IPS-15b (cell line): ENCODE measurements around the gene CHST15.

ENCODE experiments used
- H3K27me3 ChIP-seq: one replicate; pipeline ENCODE4 v1.6.1; 2013; ENCODE audit warnings: low read length; ENCODE audit not compliant: control insufficient read depth, insufficient read depth
- H3K36me3 ChIP-seq: one replicate; pipeline ENCODE4 v1.6.1; 2013; ENCODE audit warnings: low read length; ENCODE audit not compliant: control insufficient read depth, insufficient read depth
- H3K4me1 ChIP-seq: one replicate; pipeline ENCODE4 v1.6.1; 2013; ENCODE audit warnings: mild to moderate bottlenecking, low read length; ENCODE audit not compliant: control insufficient read depth, insufficient read depth
- H3K4me3 ChIP-seq: one replicate; pipeline ENCODE4 v1.5.1; 2013; ENCODE audit warnings: low read depth, low read length
- H3K9ac ChIP-seq: one replicate; pipeline ENCODE4 v1.6.1; 2013; ENCODE audit warnings: low read depth, mild to moderate bottlenecking, low read length
- H3K9me3 ChIP-seq: one replicate; pipeline ENCODE4 v1.6.1; 2013; ENCODE audit warnings: mild to moderate bottlenecking, low read length; ENCODE audit not compliant: control insufficient read depth, insufficient read depth

The CHST15 gene, protein sequence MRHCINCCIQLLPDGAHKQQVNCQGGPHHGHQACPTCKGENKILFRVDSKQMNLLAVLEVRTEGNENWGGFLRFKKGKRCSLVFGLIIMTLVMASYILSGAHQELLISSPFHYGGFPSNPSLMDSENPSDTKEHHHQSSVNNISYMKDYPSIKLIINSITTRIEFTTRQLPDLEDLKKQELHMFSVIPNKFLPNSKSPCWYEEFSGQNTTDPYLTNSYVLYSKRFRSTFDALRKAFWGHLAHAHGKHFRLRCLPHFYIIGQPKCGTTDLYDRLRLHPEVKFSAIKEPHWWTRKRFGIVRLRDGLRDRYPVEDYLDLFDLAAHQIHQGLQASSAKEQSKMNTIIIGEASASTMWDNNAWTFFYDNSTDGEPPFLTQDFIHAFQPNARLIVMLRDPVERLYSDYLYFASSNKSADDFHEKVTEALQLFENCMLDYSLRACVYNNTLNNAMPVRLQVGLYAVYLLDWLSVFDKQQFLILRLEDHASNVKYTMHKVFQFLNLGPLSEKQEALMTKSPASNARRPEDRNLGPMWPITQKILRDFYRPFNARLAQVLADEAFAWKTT

DNA sequence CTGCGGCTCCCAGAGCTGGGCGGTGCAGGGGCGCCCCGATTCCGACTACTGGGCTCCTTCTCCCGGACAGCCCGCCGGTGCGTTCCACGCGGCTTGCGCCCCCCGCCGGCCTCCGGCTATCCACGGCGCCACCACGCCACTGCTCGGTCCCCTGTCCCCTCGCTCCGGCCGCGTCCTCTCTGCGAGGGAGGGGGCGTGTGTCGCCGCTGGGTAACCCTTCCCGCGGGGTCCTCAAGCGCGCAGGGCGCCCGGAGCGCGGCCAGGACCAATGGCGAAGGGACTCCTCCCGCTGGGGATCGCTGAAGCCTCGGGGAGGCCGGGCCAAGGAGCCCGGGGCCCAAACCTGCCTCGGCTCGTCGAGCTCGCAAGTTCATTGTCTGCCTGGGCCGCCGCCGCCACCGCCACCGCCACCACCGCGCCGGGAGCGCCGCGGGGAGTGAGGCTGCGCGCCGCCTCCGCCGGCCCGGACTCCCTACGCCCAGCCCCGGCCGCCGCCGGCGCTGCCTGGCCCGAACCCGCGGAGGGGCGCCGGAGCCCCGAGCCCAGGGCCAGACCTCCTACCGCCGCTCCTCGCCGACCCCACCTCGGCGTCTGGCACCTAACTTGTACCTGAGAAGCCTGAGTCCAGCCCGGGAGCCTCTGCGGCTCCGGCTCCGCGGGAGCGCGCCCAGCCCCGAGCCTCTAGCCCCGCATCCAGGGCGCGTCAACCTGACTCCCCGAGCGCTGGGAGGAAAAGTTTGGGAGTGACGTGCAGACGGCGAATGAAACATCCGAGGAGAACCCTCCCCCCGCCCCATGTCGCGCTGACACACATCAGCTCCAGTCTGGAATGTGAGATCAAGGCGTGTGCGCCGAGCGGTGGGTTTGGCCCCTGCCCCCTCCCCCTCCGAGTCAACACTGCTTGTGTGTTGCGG is at the start of gene CHST15:
Gene CHST15 (minus strand): TSS at position 739 of the 914 bp plus-strand sequence. CDS start 47,386 bp downstream, outside the sequence.
- H3K9ac ChIP-seq: peak within 1 kb of the TSS; percentile 37
- no peaks in the 10 kb centered on the region for H3K4me1 ChIP-seq
- H3K36me3 ChIP-seq: no peaks in the 10 kb centered on the region
- H3K4me3 ChIP-seq: peak within 1 kb of the TSS; percentile 59
- H3K9me3 ChIP-seq: no peaks in the 10 kb centered on the region
- H3K27me3 ChIP-seq: peaks cover 20% of the 10 kb centered on the region

DNA sequence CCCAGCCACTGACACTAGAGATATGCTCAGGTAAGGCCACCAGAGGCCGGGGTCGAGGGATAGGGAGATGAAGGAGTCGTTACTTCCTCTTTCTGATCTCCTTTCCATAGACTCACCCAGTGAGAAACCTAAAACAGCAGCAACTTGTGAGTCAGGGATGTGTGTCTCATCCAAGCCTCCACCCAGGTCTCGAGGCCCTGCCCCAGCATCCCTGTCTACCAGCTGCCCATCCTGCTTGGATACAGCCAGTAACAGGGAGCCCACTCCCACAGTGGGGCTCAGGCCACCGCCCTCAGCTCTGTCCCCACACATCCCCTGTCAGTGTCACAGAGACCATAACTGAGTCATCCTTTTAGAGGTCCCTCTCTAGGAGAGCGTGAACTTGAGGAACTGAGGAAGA is 49.6 kb upstream of the CHST15 start:
- H3K27me3 ChIP-seq: no peaks in the 10 kb centered on the region
- H3K9me3 ChIP-seq: no peaks in the 10 kb centered on the region
- H3K9ac ChIP-seq: no peak overlapping the region
- H3K4me1 ChIP-seq: no peaks in the 10 kb centered on the region
- H3K36me3 ChIP-seq: no peaks in the 10 kb centered on the region
- no peak overlapping the region for H3K4me3 ChIP-seq

DNA sequence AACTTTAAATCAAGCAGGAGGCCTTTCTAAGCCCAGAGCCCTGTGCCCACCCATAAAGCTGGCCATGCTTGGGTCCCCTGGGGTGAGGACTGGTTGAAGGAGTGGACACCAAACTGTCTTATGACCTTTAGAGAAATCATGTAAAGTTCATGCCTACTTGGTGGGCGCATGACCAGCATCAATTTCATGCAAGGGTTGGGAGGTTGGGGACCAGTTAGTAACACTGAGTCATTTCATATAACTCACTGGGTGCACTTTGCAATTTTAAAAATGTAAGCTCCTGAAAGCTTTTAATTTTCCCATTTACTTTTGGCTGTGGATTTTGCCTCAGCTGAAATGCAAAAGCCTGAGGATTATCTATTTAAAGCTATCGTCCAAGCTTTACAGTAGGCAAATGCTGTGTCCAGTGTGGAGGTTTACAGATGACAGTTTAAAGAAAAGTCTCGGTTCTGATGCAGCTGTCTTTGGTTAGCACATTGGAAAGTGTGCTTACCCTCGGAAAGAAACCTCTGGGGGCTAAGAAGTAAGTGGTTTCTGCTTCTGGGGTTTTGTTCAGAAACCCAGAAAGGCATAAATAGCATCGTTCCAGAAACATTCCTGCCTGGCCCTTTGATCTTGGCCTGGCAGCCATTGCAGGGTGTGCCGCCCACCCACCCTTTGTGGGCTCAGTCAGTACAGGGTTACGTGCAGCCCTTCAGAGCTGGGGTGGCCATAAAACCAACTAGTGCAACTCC is 48.8 kb upstream of the CHST15 start:
- H3K9ac ChIP-seq: no peak overlapping the region
- no peaks in the 10 kb centered on the region for H3K4me1 ChIP-seq
- H3K9me3 ChIP-seq: no peaks in the 10 kb centered on the region
- H3K27me3 ChIP-seq: no peaks in the 10 kb centered on the region
- H3K4me3 ChIP-seq: no peak overlapping the region
- H3K36me3 ChIP-seq: no peaks in the 10 kb centered on the region

DNA sequence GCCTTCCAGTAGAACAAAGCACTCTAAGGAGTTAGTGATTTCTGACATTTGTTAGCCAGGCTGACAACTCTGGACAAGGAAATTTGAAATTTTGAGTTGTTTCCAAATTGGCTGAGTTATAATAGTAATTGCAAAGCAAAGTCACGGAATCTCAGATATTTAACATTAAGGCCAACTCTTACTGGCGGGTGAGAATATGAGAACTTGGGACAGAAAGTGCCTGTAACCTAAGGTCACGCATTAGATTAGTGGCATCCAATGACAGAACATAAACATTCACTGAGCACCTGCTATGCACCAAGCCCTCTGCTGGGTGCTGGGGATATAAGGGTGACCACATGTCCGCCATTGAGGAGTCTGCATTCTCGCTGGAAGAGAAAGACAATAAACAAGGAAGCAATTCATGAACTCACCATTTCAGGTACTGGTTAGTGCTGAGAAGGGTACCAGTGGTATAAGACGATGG is 45.5 kb upstream of the CHST15 start:
- Histone ChIP-seq H3K9me3 (no peaks in the 10 kb centered on the region), H3K36me3 (no peaks in the 10 kb centered on the region), H3K4me1 (no peaks in the 10 kb centered on the region), H3K27me3 (peaks cover 1% of the 10 kb centered on the region), H3K9ac (no peak overlapping the region), H3K4me3 (no peak overlapping the region)

DNA sequence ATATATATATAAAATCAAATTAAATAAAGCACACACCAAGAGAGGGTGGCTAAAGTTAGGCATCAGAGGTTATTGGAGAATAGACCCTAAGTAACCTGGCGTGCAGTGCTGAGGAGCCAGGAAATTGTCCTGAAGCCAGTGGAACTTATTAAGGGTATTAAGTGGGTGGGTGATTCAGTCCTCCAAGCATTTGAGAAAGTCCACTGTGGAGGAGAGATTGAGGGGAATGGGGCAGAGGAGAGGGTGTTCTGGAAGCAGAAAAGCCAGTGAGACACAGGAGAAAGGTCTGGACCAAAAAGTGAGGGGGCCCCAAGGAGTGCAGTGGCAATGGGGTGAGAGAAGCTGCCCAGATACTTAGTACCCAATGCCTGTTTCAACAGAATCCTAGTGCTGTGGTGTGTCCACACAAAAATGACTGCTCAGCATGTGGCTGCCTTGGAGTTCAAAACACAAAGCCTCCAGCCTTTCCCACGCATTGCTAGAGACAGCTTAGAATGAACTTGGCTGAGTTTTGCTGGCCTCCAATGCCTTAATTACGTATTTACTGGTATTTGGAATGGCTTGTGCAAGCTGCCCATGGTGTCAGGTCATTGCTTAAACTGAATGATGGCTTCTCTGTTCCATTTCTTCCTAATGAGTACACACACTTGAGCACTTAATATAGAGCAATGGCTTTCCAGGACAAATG is 44.9 kb upstream of the CHST15 start:
- no peak overlapping the region for H3K4me3 ChIP-seq
- H3K9ac ChIP-seq: no peak overlapping the region
- peaks cover 2% of the 10 kb centered on the region for H3K27me3 ChIP-seq
- H3K4me1 ChIP-seq: no peaks in the 10 kb centered on the region
- H3K9me3 ChIP-seq: no peaks in the 10 kb centered on the region
- H3K36me3 ChIP-seq: no peaks in the 10 kb centered on the region

DNA sequence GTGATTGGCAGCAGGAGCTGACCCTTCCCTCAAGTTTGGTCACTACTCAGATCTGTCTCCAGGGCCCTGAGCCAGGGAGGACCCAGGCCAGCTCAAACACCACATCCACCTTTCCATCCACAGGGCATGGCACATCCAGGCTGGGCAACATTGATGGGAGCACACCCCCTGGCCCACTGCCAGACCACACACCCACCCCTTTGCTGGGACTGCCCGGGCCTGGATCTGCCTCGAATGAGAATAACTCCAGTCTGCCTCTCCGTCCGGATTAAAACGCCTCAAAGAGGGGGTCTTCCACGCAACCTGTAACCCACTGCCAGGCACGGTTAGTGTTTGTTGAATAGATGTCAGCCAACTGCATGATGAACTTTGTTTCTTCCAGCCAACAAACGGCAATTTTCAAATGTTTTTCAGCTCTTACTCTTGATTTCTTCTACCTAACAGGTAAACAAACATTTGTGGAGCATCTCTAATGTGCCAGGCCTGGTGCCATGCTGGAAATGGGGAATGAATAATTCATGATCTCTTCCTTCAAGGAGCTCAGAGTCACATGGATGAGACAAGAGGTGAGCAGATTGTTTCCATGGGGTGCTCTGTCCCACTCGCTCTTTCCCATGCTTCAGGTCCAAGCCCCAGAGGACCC is 41.0 kb upstream of the CHST15 start:
- Histone ChIP-seq H3K4me3 (no peak overlapping the region), H3K9me3 (no peaks in the 10 kb centered on the region)

DNA sequence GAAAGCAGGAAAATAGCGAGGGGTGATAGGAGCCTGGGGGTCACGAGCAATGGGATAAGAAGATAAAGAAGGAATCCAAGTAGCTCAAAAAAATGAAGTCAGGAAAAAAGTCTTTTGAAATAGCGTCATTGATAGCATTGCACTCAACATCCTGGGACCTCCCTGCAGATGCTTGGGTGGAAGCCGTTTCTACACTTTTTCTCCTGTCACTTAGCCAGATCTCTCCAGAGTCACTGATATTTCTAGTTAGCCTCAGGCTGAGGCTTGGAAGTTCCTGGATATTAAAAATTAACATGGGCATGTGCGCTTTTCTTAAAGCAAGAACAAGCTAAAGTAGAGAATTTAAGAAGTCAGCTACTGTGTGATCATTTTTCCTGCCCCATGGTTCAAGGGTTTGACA is 39.5 kb upstream of the CHST15 start:
- Histone ChIP-seq H3K4me1 (no peaks in the 10 kb centered on the region), H3K36me3 (no peaks in the 10 kb centered on the region), H3K4me3 (no peak overlapping the region), H3K9ac (no peak overlapping the region), H3K27me3 (peaks cover 2% of the 10 kb centered on the region), H3K9me3 (no peaks in the 10 kb centered on the region)

More for the DNA sequence above, 41.0 kb upstream of the CHST15 start:
- peaks cover 2% of the 10 kb centered on the region for H3K27me3 ChIP-seq
- no peaks in the 10 kb centered on the region for H3K4me1 ChIP-seq
- no peaks in the 10 kb centered on the region for H3K36me3 ChIP-seq
- H3K9ac ChIP-seq: no peak overlapping the region

DNA sequence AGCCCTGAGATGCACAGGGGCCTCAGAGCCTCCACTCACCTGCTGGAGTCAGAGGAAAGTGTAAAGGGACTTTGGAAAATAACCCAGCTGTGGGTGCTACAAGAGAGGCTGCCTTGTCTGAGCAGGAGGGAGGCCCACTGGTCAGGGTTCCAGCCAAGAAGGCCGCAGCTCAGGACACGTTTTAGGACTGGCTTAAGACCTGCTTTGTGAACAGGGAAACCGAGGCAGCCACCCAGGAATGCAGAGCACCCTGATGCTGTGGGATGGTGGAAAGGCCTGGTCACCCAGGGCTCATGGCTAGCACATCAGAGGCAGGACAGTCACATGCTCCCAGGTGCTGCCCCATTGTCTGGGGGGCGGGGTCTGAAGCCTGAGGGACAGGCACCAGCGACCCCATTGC is 38.9 kb upstream of the CHST15 start:
- Histone ChIP-seq H3K9ac (no peak overlapping the region), H3K9me3 (no peaks in the 10 kb centered on the region), H3K4me3 (no peak overlapping the region), H3K4me1 (no peaks in the 10 kb centered on the region), H3K27me3 (peaks cover 2% of the 10 kb centered on the region), H3K36me3 (no peaks in the 10 kb centered on the region)

DNA sequence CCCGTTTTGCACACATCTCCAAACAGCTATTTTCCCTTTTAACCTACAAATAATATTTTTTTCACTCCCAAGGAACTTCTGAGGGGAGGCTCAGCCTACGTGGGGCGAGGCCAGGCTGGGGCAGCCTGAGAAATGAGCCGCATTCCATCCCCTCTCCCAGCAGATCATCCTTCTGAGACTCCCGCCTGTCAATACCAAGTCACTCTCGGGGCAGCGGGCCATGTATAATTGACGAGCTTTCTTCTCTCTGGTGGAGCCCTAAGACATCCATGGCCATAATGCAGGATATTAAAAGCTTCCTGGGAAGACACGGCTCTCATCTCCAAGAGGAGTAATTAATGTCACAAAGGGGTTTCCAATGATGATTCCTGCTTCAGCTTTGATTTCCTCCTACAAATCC is 37.8 kb upstream of the CHST15 start:
- Histone ChIP-seq H3K36me3 (no peaks in the 10 kb centered on the region), H3K27me3 (peaks cover 2% of the 10 kb centered on the region), H3K9ac (no peak overlapping the region), H3K4me3 (no peak overlapping the region), H3K9me3 (no peaks in the 10 kb centered on the region), H3K4me1 (no peaks in the 10 kb centered on the region)

DNA sequence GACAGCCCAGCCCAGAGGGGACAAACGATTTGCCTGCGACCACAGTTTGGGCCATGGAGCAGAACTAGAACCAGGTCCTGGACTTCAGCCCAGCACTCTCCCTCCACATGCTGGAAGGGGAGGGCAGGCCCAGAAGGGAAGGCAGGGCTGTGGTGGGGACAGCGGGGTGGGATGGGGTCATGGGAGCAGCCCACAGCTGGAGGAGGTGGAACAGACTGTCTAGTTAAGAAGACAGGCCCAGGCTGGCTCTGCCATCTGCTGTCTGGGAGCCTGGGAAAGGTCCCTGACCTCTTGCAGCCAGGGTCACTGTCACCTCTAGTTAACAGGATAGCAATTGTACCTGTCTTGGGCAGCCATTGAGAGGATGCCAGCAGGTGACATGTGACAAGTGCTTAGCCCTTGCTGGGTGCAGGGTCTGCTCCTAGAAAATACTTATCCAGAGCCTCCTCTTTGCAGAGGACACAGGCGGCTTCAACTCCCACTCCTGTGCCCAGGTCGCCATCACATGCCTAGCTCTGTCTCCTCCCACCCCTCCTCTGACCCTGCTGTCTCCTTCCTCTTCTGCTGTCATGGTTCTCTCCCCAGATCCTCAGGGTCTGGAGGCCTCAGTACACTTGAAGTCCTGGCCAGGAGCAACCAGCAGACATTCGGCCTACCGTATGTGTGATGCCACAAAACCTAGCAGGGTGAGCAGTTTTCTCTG is 37.0 kb upstream of the CHST15 start:
- peaks cover 2% of the 10 kb centered on the region for H3K27me3 ChIP-seq

More for the DNA sequence above, 37.0 kb upstream of the CHST15 start:
- Histone ChIP-seq H3K4me1 (no peaks in the 10 kb centered on the region), H3K4me3 (no peak overlapping the region), H3K9me3 (no peaks in the 10 kb centered on the region), H3K9ac (no peak overlapping the region), H3K36me3 (no peaks in the 10 kb centered on the region)
